Femur (tissue), 1 donor: ENCODE measurements around the gene BHLHA15.

ENCODE experiments used
- DNase-seq: peaks from one replicate; pipeline ENCODE4 v3.0.0-alpha.2; 2017

BHLHA15 gene

DNA sequence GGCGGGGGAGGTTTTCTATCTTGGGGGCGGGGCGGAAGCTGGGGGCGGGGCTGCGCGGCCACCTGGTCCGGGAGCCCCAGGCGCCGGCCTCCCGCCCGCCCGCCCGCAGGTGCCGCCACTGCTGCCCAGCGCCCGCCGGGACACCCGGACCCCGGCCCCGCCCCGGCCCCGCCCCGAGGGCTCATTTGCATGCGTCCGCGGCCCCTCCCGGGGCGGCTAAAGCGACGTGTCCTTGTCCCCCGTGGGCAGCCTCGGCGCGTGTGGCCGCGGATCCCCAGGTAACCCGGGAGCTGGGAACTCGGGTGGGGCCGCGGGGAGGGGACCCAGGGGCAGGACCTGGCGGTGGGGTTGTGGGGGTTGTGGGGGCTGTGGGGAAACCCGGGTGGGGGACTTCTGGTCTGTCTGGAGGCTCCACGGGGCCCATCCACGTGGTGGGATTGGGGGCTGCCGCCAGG is at the start of gene BHLHA15:
BHLHA15 (plus strand) TSS at position 219 of the 455 bp plus-strand sequence. CDS start 871 bp downstream, outside the sequence.
- no peak for DNase-seq

DNA sequence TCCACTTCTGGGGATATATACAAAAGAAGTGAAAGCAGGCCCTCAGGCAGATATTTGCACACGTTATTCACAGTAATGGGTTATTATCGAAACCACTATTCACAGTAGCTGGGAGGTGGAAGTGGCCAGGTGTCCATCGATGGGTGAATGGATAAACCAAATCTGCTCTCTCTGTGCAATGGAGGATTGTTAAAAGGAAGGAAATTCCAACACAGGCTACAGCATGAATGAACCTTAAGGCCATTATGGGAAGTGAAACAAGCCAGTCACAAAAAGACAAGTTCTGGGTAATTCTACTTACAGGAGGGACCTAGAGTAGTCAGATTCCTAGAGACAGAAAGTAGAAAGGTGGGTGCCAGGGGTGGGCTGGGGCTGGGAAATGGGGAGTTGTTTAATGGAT is 48.5 kb upstream of the BHLHA15 start:
- no peak for DNase-seq

DNA sequence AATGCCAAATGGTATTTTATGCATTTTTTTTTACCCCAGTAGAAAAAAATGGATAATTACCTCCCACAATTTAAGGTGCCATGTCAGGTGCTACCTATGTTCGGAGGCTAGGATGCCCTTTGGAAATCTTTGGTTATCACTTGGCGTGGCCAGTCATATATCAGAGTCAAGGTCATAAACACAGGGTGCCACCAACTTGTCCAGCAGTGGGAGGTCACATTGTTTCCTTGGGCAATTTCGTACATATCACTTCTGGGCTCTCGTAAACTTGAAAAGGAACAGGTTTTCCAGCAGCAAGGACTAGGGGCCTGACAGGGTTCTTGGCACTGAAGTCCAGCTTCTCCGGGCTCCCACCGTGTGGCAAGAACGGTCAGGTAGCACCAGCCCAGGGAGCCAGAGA is 48.0 kb upstream of the BHLHA15 start:
- DNase-seq: no peak

DNA sequence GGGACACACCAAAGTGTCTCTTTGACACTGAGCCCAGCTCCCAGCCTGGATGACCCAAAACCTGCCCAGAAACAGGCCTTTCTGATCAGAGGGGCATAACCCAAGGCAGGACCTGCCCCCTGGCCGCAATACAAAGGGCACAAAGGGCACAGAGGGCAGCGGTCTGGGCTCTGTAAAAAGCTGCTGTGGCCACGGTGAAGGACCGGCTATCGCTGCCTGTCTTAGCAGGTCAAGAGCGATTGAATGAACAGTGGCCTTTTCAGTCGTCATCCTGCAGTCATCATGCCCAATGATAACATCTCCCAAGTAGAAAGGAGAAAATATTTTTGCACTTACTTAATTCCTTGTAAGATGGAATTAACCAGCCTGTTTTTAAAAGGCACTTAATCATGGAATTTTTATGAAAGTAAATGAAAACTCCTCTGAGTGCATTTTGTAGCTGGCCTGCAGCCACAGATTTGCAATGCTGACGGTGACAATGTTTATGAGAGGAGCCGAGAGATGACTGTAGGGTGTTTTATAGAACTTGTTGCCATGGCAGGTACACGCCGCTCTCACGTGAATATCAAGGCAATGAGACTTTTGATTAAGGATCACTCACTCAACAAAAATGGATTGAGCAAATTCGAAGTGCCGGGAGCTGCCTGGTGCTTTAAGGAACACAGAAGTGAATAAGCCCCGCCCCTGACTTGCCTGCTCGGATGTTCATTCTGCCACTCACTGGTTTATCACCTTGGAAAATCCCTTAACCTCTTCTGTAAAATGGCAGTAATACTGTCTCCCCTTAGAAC is 47.3 kb upstream of the BHLHA15 start:
- no peak for DNase-seq

DNA sequence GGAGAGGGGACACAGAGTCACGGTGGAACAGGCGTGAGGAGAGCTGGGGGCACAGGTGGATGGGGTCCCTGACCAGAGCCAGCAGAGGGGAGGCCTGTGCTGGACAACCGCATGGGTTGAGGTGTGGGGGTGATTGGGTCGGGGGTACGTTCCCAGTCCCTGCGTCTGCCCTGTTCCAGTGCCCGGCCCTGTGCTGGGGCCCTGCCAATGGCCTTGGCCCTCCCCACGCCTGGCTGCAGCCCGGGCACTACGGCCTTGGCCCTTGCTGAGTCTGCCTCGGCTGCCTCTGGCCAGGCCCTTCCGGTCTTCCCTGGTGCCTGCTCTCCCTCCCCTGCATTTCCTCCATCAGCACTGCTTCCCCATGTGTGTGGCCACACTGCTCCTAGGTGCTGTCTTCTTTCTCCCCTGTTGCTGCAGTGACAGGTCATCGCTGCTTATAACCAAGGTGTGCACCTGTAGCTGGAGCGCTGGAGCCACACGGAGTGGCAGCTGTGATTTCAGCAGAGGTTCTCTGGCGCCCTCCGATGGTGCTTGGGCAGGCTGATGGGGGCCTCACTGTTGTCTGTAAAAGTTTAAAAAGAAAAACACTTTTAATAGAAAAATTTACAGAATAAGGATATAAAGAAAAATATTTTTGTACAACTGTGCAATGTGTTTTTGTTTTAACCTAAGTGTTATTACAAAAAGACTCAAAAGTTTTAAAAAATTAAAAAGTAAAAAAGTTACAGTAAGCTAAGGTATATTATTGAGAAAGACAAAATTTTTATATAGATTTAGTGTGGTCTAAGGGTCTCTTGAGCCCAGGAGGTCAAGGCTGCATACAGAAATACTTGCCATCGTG is 45.2 kb upstream of the BHLHA15 start:
- no peak for DNase-seq

DNA sequence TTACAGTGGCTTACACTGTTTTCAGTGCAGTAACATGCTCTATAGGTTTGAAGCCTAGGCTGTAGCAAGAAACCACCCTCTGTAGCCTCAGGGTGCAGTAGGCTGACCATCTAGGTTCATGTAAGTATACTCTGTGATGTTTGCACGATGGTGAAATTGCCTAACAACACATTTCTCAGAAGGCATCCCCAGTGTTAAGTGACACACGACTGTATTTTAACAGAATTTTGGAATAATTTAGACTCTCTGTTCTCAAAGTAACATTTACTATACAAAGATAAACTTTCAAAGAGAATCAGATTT is 44.6 kb upstream of the BHLHA15 start:
- DNase-seq: no peak

DNA sequence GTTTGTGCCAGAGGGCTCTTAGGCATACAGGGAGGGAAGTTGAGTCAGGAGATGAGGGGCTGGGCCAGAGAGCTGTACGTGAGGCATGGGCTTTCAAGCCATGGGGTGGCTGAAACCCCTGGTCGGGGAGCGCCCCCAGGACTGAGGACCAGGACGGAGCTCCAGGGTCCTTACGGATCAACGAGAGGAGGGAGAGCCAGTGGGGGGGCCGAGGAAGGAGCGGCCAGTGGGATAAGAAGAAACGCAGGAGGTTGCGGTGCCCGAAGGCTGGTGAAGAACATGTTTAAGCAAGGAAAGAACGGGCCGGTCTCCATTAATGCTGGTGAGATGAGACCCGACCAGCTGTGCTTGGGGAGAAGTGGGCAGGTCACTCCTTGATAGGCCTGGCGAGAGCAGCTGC is 43.6 kb upstream of the BHLHA15 start:
- DNase-seq: no peak

DNA sequence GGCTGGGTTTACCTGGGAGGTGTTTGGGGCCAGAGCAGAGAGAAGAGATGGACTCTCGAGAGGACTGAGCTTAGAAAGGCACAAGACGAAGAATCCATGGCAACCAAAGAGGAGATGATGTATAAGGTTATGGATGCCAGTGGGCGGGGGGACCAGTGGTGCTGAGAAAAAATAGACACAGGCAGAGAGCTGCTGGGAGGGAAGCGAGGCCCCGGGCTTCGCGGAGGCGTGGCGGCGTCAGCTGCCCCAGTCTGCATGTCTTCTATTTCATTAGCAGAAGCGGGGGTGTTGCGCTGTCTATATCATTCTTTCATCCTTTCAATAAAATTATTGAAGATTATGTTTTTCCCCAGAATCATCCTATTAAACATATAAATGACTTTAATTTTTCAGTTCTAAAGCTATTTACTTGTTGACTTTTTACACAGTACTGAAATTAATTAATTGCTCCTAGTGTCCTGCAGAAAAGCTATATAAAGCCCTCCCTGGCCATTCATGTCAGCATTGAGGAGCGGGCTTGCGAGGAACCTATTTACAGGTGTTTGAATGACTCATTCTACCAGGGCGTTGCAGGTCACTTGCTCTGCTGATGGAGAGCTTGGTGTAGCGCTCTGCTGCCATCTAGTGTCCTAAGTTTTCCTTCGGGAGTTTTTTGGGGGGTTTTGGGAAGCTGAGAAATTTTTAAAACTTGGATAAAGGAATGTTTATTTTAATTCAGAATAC is 42.9 kb upstream of the BHLHA15 start:
- DNase-seq: peak; percentile 48

DNA sequence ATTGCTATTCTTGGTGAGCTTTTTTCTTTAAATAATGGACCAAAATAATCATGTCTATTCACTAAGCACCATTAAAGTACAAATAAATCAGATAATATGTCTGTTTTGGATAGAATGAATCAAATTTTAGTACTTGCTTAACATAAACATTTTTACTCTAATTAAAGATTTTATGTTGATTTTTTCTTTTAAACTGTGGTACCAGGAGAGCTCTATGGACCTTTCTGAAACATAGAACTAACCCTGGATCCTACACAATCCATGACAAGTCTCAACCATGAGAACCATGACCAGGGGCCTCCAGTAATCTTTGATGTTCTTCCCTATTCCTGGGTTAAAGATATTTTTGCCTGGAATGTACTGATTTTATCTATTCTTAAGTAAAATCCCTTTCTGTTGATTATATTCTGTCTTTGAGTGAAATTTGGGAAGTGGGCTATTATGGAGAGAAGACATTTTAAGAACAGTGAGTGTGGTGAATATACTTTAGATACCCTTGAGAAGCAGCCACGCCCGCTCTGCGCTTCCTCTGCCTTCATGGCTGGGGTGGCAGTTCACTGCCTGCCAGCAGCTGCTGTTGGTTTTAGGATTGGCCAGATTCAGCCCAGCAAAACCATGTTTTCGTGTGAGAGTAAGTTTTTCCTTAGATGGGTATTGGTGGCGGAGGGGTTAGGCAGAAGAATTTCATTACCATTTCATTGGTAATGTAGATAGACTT is 42.2 kb upstream of the BHLHA15 start:
- no peak for DNase-seq

DNA sequence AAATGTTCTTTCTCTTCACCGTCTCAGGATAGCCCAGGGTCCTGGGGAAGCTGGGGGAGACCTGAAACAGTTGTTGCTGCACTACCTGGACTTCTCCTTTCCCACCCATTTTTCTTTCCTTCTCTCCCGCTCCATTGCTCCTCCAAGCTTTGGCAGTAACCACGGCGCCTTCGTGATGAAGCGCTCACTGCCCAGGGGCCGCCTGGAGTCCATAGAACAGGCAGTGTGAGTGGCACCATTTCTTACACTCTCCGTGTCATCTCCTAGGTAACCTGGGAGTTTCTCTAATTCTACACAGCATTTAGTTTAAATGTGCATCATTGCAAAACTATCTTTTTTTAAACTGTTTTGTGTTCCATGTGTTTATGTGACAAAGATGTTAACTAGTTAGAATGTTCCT is 40.3 kb upstream of the BHLHA15 start:
- no peak for DNase-seq

DNA sequence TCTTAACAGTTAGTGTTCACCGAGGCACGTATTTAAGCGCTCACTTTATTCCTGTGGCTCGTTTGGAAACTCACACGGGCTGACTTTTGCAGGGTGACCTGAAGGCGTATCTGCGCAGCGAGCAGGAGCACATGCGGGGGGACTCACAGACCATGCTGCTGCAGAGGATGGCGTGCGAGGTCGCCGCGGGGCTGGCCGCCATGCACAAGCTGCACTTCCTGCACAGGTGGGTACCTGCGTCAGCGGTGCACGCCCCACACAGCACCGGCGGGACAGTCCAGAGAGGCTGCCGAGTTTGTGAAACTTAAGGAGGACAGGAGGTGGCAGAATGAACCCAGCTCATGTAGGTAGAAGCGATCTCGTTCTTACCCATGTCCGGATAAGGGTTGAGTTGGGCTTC is 39.8 kb upstream of the BHLHA15 start:
- DNase-seq: no peak

DNA sequence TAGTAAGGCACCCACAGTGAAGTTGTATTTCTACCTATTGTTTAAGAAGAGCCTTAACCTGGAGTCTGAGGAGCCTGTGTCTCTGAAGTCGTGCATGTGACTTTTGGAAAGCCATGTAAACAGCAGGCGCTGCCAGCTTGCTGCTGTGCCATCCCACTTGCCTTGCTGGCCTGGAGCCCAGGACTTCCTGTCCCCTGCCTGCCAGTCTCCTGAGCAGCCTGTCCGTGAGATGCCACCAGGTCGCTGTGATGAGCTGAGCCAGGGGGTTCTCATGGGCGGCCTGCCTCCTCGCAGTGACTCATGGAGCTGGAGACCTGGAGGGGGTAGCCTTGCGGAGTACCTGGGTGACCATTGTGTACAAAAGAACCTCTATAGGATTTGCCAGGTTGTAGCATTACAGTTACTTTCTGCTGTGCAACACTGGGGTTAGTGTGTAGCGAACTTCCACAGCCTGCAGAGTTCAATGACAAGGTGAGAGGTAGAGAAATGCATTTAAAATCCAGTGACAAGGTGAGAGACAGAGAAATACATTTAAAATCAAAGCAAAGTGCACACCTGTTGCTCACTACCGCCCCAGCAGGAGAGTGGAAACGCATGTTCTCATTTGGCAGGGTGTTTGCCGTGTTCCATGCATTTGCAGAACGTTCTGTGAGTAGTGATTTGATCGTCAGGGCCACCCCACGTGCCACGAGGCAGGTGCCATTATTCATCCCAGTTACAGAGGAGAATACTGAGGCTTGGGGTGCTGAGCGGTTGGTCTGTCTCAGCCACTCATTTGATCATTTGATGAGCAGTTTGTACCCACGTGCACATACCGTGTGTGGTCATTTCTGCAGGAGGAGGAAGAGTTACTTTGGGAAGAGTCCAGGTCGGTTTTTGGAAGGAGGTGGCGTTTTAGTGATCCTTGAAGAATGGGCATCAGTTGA is 36.6 kb upstream of the BHLHA15 start:
- DNase-seq: no peak

DNA sequence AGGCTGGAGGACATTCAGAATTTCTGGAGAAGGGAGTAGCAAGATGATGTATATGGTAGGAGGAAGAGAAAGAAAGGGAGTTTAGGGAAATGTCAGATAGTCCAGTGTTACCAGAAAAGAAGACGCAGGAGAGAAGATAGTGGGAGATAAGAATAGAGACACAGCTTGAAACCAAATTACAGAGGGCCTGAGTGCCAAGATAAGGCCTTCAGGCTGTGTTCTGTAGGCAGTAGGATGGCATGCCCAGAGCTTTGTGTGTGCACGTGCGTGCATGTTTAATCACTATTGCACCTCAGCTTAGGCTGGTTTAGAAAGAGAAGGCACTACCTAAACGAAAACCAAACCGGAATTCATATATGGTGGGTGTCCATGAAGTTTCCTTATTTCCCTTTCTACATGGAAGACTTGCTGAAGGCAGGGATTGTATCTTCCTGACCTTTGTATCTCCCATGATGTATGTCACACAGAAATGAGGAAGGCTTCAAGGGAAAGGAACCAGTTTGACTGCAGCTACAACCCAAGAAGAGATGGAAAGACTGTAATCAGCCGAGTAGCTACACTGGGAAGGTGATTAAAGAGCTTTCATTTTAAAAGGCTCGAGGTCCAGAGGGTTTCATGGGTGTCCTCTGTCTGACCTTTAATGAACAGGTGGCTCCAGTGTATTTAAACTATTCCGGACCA is 35.8 kb upstream of the BHLHA15 start:
- DNase-seq: no peak

DNA sequence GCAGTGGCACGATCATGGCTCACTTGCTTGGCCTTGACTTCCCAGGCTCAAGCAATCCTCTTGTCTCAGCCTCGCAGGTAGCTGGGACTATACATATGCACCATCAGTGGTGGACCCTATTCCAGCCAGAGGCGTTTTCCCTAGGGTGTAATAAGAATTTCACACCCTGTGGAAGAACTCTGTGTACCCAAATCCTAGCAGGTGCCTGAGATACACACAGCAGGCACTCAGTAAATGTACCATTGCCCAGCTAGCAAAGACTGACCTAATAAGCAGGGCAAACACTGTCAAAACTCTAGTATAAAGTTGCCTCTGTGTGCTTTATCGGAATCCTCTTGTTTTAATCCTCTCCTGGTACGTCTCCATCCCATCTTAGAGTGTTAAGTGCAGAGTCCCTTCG is 33.7 kb upstream of the BHLHA15 start:
- DNase-seq: no peak

DNA sequence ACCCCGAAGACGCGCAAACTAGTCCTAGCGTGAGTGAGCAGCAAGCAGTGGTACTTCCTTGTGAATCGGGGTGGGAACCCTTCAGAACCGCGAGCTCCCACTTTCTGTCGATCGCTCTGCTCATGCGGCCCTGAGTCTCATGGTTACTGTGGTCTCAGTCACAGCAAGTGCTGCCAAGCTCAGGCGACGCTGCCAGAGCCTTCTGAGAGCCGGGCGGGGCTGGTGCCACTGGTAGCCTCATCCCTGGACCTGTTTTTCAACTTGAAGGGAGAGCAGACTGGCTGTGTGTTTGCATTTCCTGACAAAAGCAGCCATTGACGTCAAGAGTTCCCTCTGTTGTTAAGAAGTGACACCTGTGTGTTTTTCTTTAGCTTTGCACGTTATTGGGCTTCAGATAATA is 32.9 kb upstream of the BHLHA15 start:
- DNase-seq: no peak

DNA sequence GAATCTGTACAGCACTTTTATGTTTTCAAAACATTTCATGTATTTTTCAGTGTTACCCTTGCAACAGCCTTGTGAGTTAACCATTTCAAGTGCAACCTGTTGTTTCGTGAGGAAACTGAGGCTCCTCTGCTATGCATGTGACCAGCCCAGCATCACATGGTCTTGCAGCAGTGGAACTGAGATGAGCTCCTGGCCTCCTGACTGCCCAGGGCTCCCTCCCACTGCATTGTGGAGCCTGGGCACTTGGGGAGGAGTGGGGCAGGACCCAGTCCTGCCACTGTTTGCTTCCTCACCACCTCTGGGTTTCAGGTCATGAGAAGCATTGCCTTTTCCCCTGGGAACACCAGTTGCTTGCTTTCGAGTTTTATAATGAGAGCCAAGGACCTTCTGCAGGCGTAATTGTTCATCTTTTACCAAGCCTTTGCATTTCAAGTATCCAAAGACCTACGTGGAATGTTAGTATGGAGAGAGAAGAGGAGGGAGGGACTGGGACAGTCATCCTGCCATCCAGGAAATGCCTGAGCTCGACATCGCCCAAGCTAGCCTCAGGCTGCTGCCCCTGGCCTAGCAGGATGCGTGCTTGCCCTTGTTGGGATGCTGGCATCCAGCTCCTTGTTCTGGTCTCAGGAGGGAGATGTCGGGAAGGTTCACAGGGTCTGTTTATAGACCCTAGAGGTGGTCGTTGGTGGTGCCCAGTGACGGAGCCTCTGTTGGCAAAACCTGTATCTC is 32.3 kb upstream of the BHLHA15 start:
- DNase-seq: no peak

DNA sequence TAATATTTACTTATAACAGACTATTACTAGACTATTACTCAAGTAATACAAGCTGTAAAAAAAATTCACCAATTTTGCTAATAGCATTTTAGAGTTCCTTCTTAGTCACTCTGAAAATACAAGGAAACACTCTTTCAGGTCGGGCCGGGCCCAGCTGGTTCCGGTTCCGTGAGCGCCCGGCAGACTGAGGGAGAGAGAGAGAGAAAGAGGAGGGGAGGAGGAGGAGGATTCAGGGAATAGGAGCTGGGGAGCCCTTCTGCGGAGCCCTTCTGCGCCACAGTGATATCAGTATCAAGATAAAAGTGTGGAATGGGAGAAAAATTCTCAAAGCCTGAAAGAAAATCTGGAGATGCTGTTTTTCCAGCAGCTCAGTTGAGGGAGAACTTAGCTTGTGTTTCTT is 30.5 kb upstream of the BHLHA15 start:
- DNase-seq: no peak

DNA sequence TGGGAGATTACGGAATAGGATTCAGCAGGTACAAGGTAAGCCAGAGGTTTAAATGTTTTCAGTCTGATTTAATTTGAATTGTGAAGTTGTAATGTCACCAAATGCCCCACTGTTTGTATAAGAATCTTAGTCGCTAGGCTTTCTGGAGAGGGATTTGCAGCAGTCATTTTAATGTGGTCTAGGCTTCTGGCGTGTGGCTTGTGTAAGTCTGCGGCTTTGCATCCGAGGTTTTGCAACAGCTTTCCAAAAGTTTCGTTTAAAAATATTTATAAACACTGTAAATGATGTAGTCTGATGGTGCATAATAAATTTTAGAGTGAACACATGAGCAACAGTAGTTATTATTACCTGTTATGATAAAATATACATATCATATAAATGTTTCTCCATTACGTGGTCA is 26.1 kb upstream of the BHLHA15 start:
- no peak for DNase-seq

DNA sequence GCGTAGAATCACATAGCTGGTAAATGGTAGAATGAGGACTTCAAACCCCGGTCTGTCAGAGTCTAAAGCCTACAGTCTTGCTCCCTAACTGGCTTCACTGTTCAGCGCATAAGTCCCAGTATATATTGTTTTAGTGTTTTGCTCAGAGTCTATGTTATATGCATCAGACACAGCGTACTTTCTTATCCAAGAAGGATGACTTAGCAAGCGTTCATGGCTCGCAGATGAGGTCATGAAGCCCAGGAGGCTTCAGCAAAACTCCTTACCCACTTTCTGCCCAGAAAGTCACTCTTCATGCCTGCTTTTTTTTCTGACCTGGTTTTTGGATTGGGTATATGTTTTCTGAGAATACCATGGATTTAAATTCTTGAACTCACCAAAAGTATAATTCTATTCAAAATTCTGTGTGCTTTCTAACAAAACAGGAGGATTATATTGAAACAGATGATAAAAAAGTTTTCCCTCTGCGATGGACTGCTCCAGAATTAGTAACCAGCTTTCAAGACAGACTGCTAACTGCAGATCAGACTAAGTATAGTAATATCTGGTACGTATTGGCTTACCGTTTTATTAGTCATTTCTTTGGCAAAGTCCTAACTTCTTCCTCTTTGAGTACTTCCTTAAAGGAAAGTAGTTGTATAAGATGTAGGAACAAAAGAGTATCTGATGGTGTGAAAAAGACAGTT is 24.6 kb upstream of the BHLHA15 start:
- no peak for DNase-seq

DNA sequence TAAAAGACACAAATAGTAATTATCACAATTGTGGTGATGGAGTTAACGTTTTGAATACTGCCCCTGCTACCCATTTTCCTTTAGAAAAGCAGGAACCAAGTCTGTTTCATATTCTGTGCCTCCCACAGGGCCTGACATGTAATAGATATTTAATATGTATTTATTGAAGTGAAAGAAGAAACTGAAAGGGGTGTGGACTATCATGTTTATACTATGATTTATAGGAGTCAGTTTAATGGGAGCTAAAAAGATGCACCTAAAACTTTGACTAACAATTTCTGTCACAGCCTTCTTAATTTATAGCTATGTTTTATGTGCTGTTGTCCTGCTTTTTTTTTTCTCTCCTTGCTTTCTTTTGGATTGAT is 24.1 kb upstream of the BHLHA15 start:
- no peak for DNase-seq
